Activated T-cell treated with anti-CD3 and anti-CD28 coated beads, Interleukin-2, amount 50 U/mL, for 48 hours (primary cell): ENCODE data around the gene ZNF750.

Source experiments
- DNase-seq, 2 experiments: peaks; one replicate each; pipeline ENCODE4 v3.0.0-alpha.2; 2020

ZNF750 gene

DNA sequence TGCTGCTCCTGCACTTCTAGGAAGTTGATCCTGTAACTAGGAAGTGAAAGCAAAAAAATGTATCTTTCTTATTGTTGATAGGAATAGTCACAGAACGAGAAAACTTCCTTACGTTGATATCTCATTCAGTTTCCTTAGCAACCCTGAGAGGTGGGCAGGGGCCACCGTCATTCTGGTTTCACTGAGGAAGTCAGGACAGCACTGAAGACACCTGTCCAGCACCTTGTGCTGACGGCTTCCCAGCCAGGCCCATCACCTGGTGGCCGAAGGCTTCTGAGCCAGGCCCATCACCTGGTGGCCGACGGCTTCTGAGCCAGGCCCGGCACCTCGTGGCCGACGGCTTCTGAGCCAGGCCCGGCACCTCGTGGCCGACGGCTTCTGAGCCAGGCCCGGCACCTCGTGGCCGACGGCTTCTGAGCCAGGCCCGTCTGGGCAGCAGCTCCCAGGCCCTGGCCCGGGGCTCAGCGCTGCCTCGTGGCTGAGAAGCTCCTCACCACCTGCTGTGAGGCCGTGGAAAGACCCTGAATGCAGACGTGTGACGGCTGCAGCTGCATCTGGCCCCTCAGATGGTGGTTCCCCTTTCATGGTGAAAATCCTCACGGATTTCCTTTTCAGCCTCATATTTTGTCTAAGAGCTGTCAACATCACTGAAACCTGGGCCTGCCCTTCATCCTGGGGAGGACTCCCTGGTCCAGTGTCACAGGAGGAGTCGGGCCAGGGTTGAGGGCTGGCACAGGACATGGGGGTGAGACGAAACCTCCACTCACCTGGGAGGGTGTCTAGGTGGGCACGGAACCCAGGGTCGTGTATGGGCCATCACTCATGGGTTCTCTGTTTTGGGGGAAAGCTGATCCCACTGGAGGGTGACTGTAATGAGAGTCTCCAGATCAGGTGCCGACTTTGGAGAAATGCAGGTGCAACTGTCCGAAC lies 33.0 kb upstream of the ZNF750 start:
- no peak for DNase-seq

DNA sequence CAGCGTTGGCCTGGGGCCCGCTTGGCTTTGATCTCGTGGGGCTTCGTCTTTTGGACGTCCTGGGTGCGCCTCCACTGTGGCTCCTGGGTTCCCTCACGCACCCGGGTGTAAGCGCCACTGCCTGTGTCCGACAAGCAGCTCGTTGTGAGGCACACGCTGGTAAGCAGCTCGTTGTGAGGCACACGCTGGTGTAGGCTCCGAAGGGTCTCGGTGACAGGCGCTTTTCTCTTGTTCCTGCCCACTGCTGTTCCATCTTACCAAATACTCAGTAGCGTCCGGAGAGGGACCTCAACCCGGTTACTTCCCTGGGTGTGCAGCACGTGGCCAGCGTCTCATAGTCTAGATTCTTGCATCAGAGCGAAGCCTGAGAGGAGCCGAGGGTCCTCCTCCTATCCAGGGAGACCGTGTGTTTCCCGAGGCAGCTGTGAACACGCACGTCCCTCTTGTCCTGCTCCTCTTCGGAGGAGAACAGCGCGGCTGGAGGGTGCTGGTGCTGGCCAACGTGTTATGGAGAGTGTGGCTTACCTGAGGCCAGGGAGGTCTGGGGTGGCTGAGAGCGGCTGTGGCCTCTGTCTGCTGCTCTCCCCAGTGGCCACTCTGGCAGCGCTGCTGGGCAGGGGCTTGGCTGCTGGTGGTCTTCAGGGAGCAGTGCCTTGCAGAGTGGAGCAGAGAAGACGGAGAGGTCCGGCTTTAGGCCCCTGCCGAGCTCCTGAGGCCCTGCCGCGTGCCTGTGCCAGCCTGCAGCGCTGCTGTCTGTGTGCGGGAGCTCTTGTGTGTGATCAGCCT lies 32.1 kb upstream of the ZNF750 start:
- DNase-seq = no peak

DNA sequence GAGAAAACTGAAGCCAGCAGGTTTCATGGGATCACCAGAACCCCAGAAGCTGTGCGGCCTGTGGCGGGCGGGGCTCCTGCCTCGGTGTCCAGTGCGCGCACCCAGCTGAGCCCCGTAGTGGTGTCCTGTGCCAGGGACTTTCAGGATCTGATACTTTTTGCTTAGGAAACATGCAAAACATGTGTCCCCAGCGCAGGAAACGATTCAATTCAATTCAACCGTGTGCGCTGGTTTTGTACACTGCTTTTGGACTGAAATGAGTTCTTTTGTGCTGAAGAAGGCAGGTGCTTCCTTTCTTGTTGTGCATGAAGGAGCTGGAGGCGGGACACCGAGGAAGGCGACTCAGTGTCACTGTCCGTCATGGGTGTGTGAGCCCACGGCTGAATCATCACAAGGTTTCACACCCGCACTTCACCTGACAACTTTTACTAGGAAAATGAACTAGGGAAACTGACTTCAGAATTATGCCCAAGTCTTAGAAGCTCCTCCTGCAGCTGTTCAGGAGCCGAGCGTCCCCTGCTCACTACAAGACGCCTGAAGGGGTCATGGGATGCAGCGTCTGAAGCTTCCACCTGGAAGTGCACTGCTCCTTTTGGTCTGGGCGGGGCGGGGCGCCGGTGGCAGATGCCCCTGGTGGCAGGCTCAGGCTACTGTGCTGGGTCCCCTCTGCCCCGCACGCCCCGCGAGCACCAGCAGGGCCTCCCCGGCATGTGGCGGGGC lies 31.4 kb upstream of the ZNF750 start:
- DNase-seq = peak; percentile 63 to 69

- DNase-seq = no peak
These were observed 30.7 kb upstream of the ZNF750 start for GRCh38 chr17:82870541-82870940.

DNA sequence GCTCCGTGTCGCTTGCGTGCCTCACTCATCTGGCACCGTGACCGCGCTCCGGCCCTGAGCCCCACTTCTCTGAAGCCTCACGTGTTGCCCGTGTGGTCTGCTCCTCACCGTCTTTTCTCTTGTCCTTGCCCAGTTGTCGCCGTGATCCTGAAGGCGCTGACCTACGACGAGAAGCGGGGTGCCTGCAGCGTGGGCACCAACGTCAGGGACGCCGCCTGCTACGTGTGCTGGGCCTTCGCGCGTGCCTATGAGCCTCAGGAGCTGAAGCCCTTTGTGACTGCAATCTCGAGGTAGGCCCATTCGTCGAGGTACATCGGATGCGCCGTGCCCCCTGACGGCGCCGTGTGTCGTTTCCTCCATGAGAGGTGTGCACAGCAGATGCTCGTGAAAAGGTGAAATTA lies 30.3 kb upstream of the ZNF750 start:
- no peak for DNase-seq

DNA sequence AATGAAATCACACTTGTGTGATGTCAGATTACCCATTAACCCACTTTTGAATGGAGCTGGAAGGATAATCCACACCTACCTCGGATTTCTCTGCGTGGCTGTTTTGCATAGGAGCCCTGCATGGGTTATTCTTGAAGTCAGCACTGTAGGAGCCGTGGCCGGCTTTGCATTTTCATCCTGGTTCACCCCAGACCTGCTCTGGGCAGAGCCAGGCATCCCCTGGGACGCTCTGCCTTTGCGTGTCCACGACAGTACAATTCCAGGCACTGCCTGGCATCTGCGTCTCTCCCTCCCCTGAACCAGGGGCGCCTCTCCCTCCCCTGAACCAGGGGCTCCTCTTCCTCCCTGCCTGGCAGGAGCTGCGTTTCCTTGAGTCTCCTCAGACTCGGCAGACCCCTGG lies 29.7 kb upstream of the ZNF750 start:
- no peak for DNase-seq

GRCh38 chr17:82868715-82869131 lies 28.9 kb upstream of the ZNF750 start:
- DNase-seq = no peak

- no peak for DNase-seq
These were observed 28.0 kb upstream of the ZNF750 start for GRCh38 chr17:82867763-82868325.

- DNase-seq = no peak
These were observed 26.9 kb upstream of the ZNF750 start for GRCh38 chr17:82866590-82867191.

DNA sequence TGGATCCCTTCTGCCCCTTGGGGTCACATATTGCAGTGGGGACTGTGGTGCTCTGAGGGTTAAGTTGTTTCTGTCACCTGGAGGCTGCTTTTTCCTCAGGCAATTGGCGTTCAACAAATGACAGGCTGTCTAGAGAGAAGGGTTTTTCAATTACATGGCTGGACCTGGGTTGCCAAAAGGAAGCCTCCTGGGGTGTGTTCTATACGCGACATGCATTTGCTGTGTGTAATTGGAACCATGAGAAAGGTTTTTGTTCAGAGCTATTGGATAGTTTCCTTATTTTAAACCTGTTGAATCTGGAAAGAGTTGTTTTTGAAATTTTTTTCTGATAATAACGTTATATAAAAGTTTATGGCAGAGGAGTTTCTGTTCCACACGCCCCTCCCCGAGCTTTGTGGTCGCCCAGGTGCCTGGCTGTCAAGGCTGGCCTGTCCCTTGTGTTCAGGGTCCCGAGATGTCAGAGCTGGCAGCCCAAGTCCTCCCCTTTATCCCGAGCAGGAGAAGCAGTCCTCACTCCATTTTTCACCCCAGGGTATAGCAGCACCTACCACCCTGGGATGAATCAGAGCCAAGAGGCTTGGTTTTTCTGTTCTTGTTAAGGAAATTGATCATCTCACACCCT lies 26.1 kb upstream of the ZNF750 start:
- no peak for DNase-seq

DNA sequence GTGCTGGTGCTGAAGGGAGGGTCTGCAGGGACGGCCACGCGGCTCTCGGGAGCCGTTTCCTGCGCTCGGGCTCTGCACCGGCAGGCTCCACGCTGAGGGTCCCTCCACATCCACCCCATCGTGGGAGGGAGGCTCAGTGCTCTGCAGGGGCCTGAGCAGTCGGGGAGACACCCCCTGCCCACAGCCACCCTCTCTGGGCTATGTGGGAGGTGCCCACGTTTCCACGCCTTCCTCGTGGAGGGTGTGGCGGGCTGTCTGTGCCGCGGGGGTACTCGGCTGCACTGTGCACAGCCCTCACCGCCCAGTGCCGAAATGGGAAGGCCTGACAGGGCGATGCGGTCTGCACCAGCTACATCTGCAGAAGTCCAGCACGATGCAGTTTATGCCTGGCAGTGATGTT lies 25.5 kb upstream of the ZNF750 start:
- no peak for DNase-seq

- DNase-seq = no peak
These were observed 25.0 kb upstream of the ZNF750 start for GRCh38 chr17:82864713-82865248.

GRCh38 chr17:82863941-82864712 lies 24.3 kb upstream of the ZNF750 start:
- peak; percentile 85 to 87 for DNase-seq

GRCh38 chr17:82863383-82863940 lies 23.6 kb upstream of the ZNF750 start:
- no peak for DNase-seq

- DNase-seq = no peak
These were observed 23.0 kb upstream of the ZNF750 start for GRCh38 chr17:82862737-82863382.

DNA sequence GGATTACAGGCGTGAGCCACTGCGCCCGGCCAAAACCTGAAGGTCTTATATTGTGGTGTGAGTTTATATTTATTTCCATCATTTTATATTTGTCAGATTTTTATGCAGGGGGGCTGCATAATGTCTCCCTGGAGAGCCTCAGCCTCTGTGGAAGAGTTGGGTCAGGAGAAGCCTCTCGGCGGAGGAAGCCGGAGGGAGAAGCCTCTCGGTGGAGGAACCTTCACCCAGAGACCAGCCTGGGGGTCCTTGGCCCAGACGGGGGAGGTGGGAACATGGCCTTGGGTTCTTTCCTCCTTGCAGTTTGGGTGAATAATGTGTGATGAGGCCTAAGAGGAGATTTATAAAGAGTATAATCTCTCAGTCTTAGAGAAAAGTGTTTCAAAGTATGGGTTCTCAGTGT lies 22.4 kb upstream of the ZNF750 start:
- no peak for DNase-seq

- DNase-seq = no peak
These were observed 21.6 kb upstream of the ZNF750 start for GRCh38 chr17:82861393-82861775.

- DNase-seq = no peak
These were observed 21.0 kb upstream of the ZNF750 start for GRCh38 chr17:82860606-82861392.
